Pons (tissue), 1 donor: ENCODE data around the gene SHROOM4.

Experiments used
- DNase-seq: peaks from one replicate; pipeline ENCODE4 v3.0.0-alpha.2; 2016; ENCODE audit warnings: low spot score

The SHROOM4 gene

GRCh38 chrX:50615570-50616158, 198.3 kb downstream of the SHROOM4 start:
- no peak for DNase-seq

GRCh38 chrX:50614460-50614859, 199.5 kb downstream of the SHROOM4 start:
- DNase-seq, result no peak

- DNase-seq, result no peak
These were observed 200.1 kb downstream of the SHROOM4 start for GRCh38 chrX:50613846-50614245.

GRCh38 chrX:50609796-50610195, 204.2 kb downstream of the SHROOM4 start:
- no peak for DNase-seq

GRCh38 chrX:50606300-50606950, 207.6 kb downstream of the SHROOM4 start:
- DNase-seq, result no peak

GRCh38 chrX:50596056-50596455, 217.9 kb downstream of the SHROOM4 start:
- DNase-seq, result no peak

GRCh38 chrX:50594788-50595187, 219.2 kb downstream of the SHROOM4 start:
- DNase-seq, result peak; percentile 11

- no peak for DNase-seq
These were observed 227.0 kb downstream of the SHROOM4 start for GRCh38 chrX:50586980-50587379.

- no peak for DNase-seq
These were observed 227.6 kb downstream of the SHROOM4 start for GRCh38 chrX:50586407-50586806.

GRCh38 chrX:50581405-50581804, 232.6 kb downstream of the SHROOM4 start:
- DNase-seq, result no peak

- peak; percentile 75 for DNase-seq
These were observed 234.0 kb downstream of the SHROOM4 start for GRCh38 chrX:50579955-50580354.

- DNase-seq, result no peak
These were observed 236.7 kb downstream of the SHROOM4 start for GRCh38 chrX:50577326-50577725.

GRCh38 chrX:50567636-50568035, 246.4 kb downstream of the SHROOM4 start:
- DNase-seq, result no peak

GRCh38 chrX:50565718-50566117, 248.3 kb downstream of the SHROOM4 start:
- DNase-seq, result no peak
